ENCODE data around the gene ZBTB7C.

GRCh38 chr18:48321536-48321935 is 87.6 kb downstream of the ZBTB7C start:
- TF ChIP-seq CTCF (optimal IDR thresholded peaks at IDR 0.05 in 1 of 3, IDR thresholded peaks at IDR 0.05 in 1 of 3, conservative IDR thresholded peaks at IDR 0.05 in 1 of 3; ENCODE audit: extremely low read depth in 1 of 3, insufficient read depth in 2 of 3, low read length in 3 of 3) (no peak), EZH2 (IDR thresholded peaks at IDR 0.05; ENCODE audit: low read length) (no peak)
